Effector memory CD8-positive, alpha-beta T cell (primary cell): Measurements from ENCODE around the gene TARDBP.
"Not testable (repeated sequence)": the region's sequence is repeated elsewhere in the genome, so short reads cannot be mapped to it uniquely, and the experiment has no call there.

Source experiments
- ATAC-seq: fragments of 150-1000 bp; cut with Tn5 transposase; replicated peaks from 2 replicates; pipeline ENCODE4 v1.10.0; 2021; ENCODE audit warnings: mild to moderate bottlenecking, moderate library complexity
- DNase-seq, 3 experiments: peaks; one replicate each; pipeline ENCODE4 v3.0.0; 2021
- H3K27ac Mint-ChIP-seq, 2 donors: one replicate each; pipeline ENCODE4 v1.8.0; 2022; ENCODE audit warnings: mild to moderate bottlenecking in 2 of 2, mixed read lengths in 2 of 2, moderate library complexity in 2 of 2
- H3K27me3 Mint-ChIP-seq, 2 donors: one replicate each; pipeline ENCODE4 v1.8.0; 2022; ENCODE audit warnings: mixed read lengths in 2 of 2
- H3K36me3 Mint-ChIP-seq: one replicate; pipeline ENCODE4 v1.8.0; 2022; ENCODE audit warnings: mild to moderate bottlenecking, moderate library complexity, mixed read lengths; ENCODE audit not compliant: insufficient read depth
- H3K4me1 Mint-ChIP-seq, 2 donors: one replicate each; pipeline ENCODE4 v1.8.0; 2022; ENCODE audit warnings: low read depth in 2 of 2, mixed read lengths in 2 of 2
- H3K4me3 Mint-ChIP-seq, 2 donors: one replicate each; pipeline ENCODE4 v1.8.0; 2022; ENCODE audit warnings: mild to moderate bottlenecking in 2 of 2, mixed read lengths in 2 of 2, moderate library complexity in 2 of 2
- H3K9me3 Mint-ChIP-seq, 2 donors: one replicate each; pipeline ENCODE4 v1.8.0; 2022; ENCODE audit warnings: mixed read lengths in 2 of 2

TARDBP gene

GRCh38 chr1:11063937-11064537, 51.6 kb downstream of the TARDBP start:
- not testable (repeated sequence) for H3K27me3 Mint-ChIP-seq, ATAC-seq, H3K4me3 Mint-ChIP-seq, H3K9me3 Mint-ChIP-seq, DNase-seq
- H3K36me3 Mint-ChIP-seq, result peaks cover 56% of the 10 kb centered on the region
- H3K27ac Mint-ChIP-seq, result peak overlapping the region in 1 of 2 donors; percentile 98
- H3K4me1 Mint-ChIP-seq, result peaks cover 28 to 33% of the 10 kb centered on the region in 2 donors

GRCh38 chr1:11064942-11065341, 52.5 kb downstream of the TARDBP start:
- no peak for ATAC-seq
- no peak for DNase-seq
- Mint-ChIP-seq H3K27me3 (no peaks in the 10 kb centered on the region), H3K4me3 (no peak overlapping the region), H3K36me3 (peaks cover 61% of the 10 kb centered on the region), H3K4me1 (peaks cover 25 to 30% of the 10 kb centered on the region in 2 donors), H3K27ac (no peak overlapping the region), H3K9me3 (no peaks in the 10 kb centered on the region)

DNA sequence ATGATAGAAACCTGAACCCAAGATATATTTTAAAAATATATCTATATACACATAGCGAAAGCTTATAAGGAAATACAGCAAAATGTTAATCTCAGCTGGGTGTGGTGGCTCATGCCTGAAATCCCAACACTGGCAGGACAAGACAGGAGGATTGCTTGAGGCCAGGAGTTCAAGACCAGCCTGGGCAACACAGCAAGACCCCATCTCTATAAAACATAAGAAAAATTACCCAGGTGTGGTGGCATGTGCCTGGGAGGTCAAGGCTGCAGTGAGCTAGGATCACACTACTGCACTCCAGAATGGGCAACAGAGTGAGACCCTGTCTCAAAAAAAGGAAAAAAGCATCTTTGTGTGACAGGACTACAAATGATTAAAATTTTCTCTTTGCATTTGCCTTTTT, 53.3 kb downstream of the TARDBP start:
- Mint-ChIP-seq H3K27ac (no peak overlapping the region), H3K36me3 (peaks cover 67% of the 10 kb centered on the region), H3K4me3 (no peak overlapping the region), H3K27me3 (no peaks in the 10 kb centered on the region), H3K4me1 (peaks cover 21 to 24% of the 10 kb centered on the region in 2 donors), H3K9me3 (no peaks in the 10 kb centered on the region)
- ATAC-seq, result no peak
- no peak for DNase-seq

GRCh38 chr1:11067716-11068599, 55.5 kb downstream of the TARDBP start:
- no peak for ATAC-seq
- Mint-ChIP-seq H3K36me3 (peaks cover 71% of the 10 kb centered on the region), H3K9me3 (no peaks in the 10 kb centered on the region), H3K27ac (no peak overlapping the region), H3K4me3 (no peak overlapping the region), H3K27me3 (no peaks in the 10 kb centered on the region), H3K4me1 (peaks cover 5% of the 10 kb centered on the region in 2 donors)
- no peak for DNase-seq

GRCh38 chr1:11068600-11069473, 56.4 kb downstream of the TARDBP start:
- DNase-seq, result no peak
- peak overlapping the region in 1 of 2 donors; percentile 68 for H3K27ac Mint-ChIP-seq
- no peaks in the 10 kb centered on the region for H3K4me1 Mint-ChIP-seq
- ATAC-seq, result no peak
- no peaks in the 10 kb centered on the region for H3K9me3 Mint-ChIP-seq
- peaks cover 74% of the 10 kb centered on the region for H3K36me3 Mint-ChIP-seq
- H3K27me3 Mint-ChIP-seq, result no peaks in the 10 kb centered on the region
- H3K4me3 Mint-ChIP-seq, result no peak overlapping the region

DNA sequence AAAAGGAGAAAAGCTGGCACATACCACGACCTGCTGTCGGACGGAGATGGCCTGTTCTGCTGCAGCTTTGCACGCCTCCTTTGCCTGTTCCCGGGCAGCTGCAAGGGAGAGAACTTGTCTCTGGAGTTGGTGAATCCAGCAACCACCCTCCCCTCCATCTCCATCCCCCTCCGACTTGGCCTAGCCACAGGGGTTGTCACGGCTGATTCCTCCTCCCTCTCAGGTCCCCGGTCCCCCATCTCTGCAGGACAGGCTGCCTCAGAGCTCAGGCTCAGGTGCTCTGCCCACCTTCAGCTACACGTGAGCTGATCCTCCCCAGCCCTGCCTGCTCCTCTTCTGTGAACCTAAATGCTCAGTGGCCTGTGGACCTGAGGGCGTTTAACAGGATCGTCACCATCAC, 58.4 kb downstream of the TARDBP start:
- H3K27me3 Mint-ChIP-seq, result no peaks in the 10 kb centered on the region
- H3K4me1 Mint-ChIP-seq, result no peaks in the 10 kb centered on the region
- ATAC-seq (no peak), DNase-seq (no peak)
- H3K36me3 Mint-ChIP-seq, result peaks cover 80% of the 10 kb centered on the region
- H3K4me3 Mint-ChIP-seq, result no peak overlapping the region
- no peaks in the 10 kb centered on the region for H3K9me3 Mint-ChIP-seq
- peak overlapping the region in 1 of 2 donors; percentile 17 for H3K27ac Mint-ChIP-seq

DNA sequence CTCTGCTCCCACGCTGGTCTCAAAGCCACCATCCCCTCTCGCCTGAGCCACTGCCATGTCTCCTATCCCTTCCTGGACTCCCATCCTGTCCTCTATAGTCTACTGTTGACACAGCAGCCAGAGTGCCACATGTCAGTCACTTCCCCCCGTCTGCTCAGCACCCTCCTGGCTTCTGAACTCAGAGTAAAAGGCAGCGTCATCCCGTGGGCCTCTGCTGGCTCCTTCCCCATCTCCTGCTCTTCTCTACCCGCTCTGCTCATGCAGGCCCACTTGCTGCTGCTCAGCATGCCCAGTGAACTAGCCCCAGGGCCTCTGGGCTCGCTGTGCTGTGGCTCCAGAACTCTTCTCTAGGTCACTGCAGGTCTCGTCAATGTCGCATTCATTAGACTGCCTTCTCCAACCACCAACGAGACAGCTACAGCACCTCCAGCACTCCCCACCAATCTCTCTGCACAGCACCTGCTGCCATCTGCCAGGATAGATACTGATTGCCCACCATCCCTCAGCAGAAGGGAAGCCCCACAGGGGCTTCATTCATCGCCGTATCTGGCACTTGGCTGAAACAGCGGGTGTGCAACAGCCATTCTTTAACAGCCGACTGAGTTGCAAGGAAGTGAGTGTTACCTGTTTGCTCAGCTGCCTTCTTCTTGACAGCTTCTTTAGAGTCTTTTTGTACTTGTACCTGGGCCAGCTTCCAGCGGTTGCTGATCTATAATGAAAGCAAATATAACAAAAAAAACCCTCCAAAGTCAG, 59.2 kb downstream of the TARDBP start:
- Mint-ChIP-seq H3K27ac (peak overlapping the region in 1 of 2 donors; percentile 17), H3K36me3 (peaks cover 80% of the 10 kb centered on the region), H3K4me1 (no peaks in the 10 kb centered on the region), H3K4me3 (no peak overlapping the region), H3K9me3 (no peaks in the 10 kb centered on the region), H3K27me3 (no peaks in the 10 kb centered on the region)
- ATAC-seq, result no peak
- DNase-seq, result no peak

GRCh38 chr1:11072216-11072917, 59.9 kb downstream of the TARDBP start:
- H3K36me3 Mint-ChIP-seq, result peaks cover 74% of the 10 kb centered on the region
- no peaks in the 10 kb centered on the region for H3K27me3 Mint-ChIP-seq
- no peaks in the 10 kb centered on the region for H3K9me3 Mint-ChIP-seq
- no peak overlapping the region for H3K4me3 Mint-ChIP-seq
- no peaks in the 10 kb centered on the region for H3K4me1 Mint-ChIP-seq
- H3K27ac Mint-ChIP-seq, result no peak overlapping the region
- ATAC-seq (no peak), DNase-seq (no peak)

DNA sequence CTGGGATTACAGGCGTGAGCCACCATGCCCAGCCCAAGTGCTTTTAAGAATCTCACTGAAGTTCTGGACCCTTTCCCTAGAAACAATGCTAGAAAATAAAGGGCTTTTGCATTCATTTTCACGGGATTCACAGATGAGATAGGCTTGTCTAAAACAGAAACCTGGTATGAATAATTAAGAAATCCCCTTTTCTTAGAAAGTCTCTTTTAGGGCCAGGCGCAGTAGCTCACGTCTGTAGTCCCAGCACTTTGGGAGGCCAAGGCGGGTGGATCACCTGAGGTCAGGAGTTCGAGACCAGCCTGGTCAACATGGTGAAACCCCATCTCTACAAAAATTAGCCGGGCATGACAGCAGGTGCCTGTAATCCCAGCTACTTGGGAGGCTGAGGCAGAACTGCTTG, 60.9 kb downstream of the TARDBP start:
- H3K27ac Mint-ChIP-seq, result not testable (repeated sequence)
- peaks cover 74% of the 10 kb centered on the region for H3K36me3 Mint-ChIP-seq

More for the DNA sequence above, 60.9 kb downstream of the TARDBP start:
- not testable (repeated sequence) for H3K4me1 Mint-ChIP-seq, DNase-seq, H3K4me3 Mint-ChIP-seq, H3K27me3 Mint-ChIP-seq, H3K9me3 Mint-ChIP-seq, ATAC-seq
